ENCODE data around the gene CTNNBL1. TPM values are rescaled to one million over a fixed set of nuclear protein-coding genes. Genes with fewer than 3 reads are reported as not detected.

Gene CTNNBL1
- total and polyA plus RNA-seq, 2 of the 4 experiments (the other 2 are of a cell fraction) = 29.9 to 34.1 TPM

DNA sequence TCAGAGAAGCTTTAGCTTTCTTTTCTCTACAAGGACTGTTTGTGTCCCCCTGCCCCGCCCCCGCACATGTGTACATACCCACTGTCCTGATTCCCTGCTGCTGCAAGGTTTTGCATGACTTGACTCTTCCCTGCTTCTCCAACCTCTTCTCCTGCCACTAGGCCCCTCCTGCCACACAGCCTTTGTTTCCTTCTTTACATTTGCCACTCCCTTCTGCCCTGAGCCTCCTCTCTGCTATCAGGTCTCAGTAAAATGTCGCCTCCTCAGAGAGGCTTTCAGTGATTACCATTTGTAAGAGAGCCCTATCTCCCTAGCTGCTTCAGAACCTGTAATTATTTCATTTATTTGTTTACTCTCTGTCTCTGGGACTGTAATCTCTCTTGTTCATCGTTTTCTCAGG, 152.7 kb downstream of the CTNNBL1 start:
- no peak overlapping the region for H3K14ac ChIP-seq (replicated peaks; ENCODE audit: low read depth, low read length)
- H3K9me1 ChIP-seq (ENCODE audit: insufficient read depth, low read length) = peaks cover 7% of the 10 kb centered on the region; the same call in 1 of the 2 replicates
- no peak overlapping the region for H3K27ac ChIP-seq (ENCODE audit: insufficient read depth, low read length)
- no peak for DNase-seq
- H3K56ac ChIP-seq (ENCODE audit: extremely low read depth, insufficient read depth, low read length) = no peak overlapping the region
- H3K23ac ChIP-seq (ENCODE audit: low read depth, low read length) = no peak overlapping the region
- H2AK5ac ChIP-seq (ENCODE audit: low read depth, low read length) = no peak overlapping the region
- H2BK15ac ChIP-seq (ENCODE audit: low read depth, low read length) = no peak overlapping the region
- no peak overlapping the region for H2AFZ ChIP-seq (replicated peaks; ENCODE audit: low read length, poor library complexity)
- ChIA-PET POLR2A (ENCODE audit: unreplicated experiment) (no interaction called here), CTCF (no interaction called here)
- in situ Hi-C loops (cut with MboI; ENCODE audit: low sequenced_read_pairs) (no loop called here), intact Hi-C loops (cut with micrococcal nuclease) (no loop called here), dilution Hi-C loops (cut with HindIII; ENCODE audit: low sequenced_read_pairs, unreplicated experiment) (no loop called here)
- H4K8ac ChIP-seq (ENCODE audit: low read depth in 2 of 2, low read length in 2 of 2) = no peak overlapping the region
- no peak overlapping the region for H4K5ac ChIP-seq (ENCODE audit: low read depth, low read length)
- H2BK20ac ChIP-seq (ENCODE audit: low read depth, low read length) = no peak overlapping the region
- ATAC-seq (ENCODE audit: low read depth) = no peak
- H3K4me2 ChIP-seq (ENCODE audit: low read depth, low read length) = no peak overlapping the region
- H3K27me3 ChIP-seq (ENCODE audit: control insufficient read depth, insufficient read depth, low read length) = no peaks in the 10 kb centered on the region
- H3K18ac ChIP-seq (ENCODE audit: low read depth, low read length) = no peak overlapping the region
- no peaks in the 10 kb centered on the region for H3K9me3 ChIP-seq (ENCODE audit: control insufficient read depth, insufficient read depth, low read length)
- H2BK120ac ChIP-seq (ENCODE audit: low read depth, low read length) = no peak overlapping the region
- 93% methylated on average over 2 of the region's 4 CpGs; no CpG with 5 or more reads in 1 of the 2 experiments for WGBS, 2 experiments (ENCODE audit: extremely low coverage in 2 of 2, insufficient read length in 1 of 2)
- H2AK9ac ChIP-seq (replicated peaks; ENCODE audit: low read depth, low read length, poor library complexity) = no peak overlapping the region
- no peak for TF ChIP-seq RFX5 (IDR thresholded peaks at IDR 0.05; ENCODE audit: low read depth, low read length)
- TF ChIP-seq, protein P1, sequence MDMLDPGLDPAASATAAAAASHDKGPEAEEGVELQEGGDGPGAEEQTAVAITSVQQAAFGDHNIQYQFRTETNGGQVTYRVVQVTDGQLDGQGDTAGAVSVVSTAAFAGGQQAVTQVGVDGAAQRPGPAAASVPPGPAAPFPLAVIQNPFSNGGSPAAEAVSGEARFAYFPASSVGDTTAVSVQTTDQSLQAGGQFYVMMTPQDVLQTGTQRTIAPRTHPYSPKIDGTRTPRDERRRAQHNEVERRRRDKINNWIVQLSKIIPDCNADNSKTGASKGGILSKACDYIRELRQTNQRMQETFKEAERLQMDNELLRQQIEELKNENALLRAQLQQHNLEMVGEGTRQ (IDR thresholded peaks at IDR 0.05; ENCODE audit: low read depth, low read length) = no peak
- TF ChIP-seq CHD1 (IDR thresholded peaks at IDR 0.05; ENCODE audit: low read depth, low read length) = no peak
- TF ChIP-seq, protein P2, sequence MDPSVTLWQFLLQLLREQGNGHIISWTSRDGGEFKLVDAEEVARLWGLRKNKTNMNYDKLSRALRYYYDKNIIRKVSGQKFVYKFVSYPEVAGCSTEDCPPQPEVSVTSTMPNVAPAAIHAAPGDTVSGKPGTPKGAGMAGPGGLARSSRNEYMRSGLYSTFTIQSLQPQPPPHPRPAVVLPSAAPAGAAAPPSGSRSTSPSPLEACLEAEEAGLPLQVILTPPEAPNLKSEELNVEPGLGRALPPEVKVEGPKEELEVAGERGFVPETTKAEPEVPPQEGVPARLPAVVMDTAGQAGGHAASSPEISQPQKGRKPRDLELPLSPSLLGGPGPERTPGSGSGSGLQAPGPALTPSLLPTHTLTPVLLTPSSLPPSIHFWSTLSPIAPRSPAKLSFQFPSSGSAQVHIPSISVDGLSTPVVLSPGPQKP (IDR thresholded peaks at IDR 0.05; ENCODE audit: borderline replicate concordance, low read depth, low read length) = no peak
- TF ChIP-seq BHLHE40 (IDR thresholded peaks at IDR 0.05; ENCODE audit: low read depth, low read length) = no peak
- H3K4ac ChIP-seq (ENCODE audit: low read depth, low read length) = no peak overlapping the region
- H4K20me1 ChIP-seq (ENCODE audit: insufficient read depth, low read length) = no peaks in the 10 kb centered on the region
- no peak overlapping the region for H3K9ac ChIP-seq (ENCODE audit: low read depth, low read length)
- H3K4me1 ChIP-seq (ENCODE audit: control insufficient read depth, insufficient read depth, low read length) = no peaks in the 10 kb centered on the region; the same call in 1 of the 2 replicates
- no peak overlapping the region for H3K4me3 ChIP-seq (ENCODE audit: insufficient read depth, low read depth, low read length)
- H2BK5ac ChIP-seq (ENCODE audit: low read depth, low read length, poor library complexity, severe bottlenecking) = no peak overlapping the region
- H4K91ac ChIP-seq (ENCODE audit: insufficient read depth, low read depth, low read length) = no peak overlapping the region
- BruUV-seq (replicated peaks) = no TSS peak
- H3K36me3 ChIP-seq (ENCODE audit: control insufficient read depth, insufficient read depth, low read length) = peaks cover 10% of the 10 kb centered on the region
- H3K79me1 ChIP-seq (ENCODE audit: low read depth in 1 of 2, low read length in 2 of 2) = no peaks in the 10 kb centered on the region
